NCI-H748 (cell line): ENCODE results near the gene CLEC7A.

Source experiments
- DNase-seq: peaks from one replicate; lab custom pipeline; 2025; ENCODE audit not compliant: unreplicated experiment; lab: John Stamatoyannopoulos, UW

Gene CLEC7A

DNA sequence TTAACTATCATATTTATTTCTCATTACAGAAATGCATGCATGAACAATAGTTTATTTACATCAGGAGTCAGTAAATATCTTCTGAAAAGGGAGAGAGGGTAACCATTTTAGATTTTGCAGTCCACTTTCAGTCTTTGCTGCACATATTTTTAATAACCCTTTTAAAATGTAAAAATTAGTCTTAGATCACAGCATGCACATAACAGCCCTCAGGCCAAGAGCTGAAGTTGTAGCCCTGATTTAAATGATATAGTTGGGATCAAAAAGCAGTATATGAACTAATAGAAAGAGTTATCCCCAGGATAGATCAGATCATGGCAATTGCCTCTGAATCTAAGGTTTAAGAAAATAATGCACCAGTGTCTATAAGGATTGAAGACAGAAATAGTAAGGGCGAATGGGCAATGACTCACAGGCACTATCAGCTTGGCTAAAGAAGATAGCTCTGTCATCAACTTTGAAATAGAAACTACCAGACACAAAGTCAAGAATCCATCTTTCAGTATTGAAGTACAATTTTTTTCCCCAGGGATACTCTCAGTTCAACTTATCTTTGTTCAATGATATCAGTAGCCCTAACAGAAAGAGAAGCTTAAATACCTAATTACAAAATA is 13.1 kb upstream of the CLEC7A start:
- DNase-seq: no peak

DNA sequence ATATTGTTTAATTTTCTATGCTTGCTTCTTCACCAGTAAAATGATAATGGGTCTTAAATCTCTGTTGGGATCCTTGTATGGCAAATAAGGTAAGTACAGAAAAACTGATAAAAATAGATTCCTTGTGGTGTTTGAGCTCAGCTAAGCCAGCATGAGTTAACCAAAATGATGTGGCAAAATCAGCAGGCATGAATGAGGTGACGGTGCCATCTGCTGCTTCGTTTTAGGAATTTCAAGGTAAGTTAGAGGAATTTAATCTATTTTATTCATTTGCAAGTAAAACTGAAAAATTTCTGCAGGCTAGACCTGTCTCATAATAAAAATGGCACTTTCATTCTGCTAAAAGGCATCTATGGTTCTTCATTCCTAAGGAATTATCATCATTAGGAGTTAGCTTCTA is 10.0 kb upstream of the CLEC7A start:
- peak; percentile 40 for DNase-seq

DNA sequence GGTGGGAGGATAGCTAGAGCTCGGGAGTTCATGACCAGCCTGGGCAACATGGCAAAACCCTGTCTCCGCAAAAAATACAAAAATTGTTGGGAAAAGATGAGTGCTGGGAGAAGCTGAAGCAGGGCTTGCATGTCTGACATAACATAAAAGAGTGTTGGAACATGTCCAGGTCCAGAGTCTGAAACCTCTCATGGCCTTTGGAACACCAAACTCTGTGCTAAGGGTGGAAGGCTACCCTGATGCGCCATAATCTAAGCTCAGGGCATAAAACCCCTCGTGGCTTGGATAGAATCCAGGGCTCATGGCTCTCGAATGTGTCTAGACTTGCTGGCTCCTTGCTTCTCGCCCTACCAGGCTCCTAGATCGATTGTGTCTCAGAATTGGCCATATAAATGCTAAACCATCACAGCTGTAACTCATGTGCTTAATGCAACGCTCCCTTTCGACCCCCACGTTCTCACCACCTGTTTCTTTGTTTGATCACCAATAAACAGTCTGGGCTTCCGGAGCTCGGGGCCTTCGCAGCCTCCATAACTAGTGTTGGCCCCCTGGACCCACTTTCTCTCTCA is 6.7 kb upstream of the CLEC7A start:
- DNase-seq: peak; percentile 74

DNA sequence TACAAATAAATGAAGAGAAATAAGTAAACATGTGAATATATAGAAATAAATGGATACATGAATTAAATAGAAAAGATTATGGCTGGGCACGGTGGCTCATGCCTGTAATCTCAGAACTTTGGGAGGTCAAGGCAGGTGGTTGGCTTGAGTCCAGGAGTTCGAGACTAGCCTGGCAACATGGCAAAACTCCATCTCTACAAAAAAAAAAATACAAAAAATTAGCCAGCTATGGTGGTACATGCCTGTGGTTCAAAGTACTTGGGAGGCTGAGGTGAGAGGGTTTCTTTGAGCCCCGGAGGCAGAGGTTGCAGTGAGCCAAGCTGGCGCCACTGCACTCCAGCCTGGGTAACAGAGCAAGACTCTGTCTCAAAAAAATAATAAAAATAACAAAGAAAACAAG is 5.1 kb upstream of the CLEC7A start:
- DNase-seq: no peak

DNA sequence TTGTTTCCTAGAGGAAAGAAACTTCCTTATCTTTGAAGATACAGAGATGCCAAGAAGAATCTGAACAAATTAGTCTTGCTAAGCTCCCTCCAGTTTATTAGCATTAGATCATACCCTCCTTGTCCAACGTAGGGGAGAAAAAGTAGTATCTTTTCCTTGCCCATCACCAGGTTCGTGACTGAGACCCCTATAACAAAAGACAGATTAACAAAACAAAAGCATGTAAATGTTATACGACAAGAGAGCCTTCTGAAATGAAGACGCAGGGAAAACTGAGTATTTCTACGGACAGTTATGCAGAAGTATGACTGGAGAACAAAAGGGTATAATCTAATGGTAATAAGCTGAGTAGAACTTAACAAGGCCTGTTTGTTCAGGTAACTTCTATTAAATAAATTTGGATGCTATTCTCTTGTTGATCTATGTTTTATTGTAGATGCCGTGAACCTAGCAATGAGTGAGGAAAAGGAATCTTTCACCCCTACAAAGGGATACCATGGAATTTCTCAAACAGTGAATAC is 2.9 kb upstream of the CLEC7A start:
- no peak for DNase-seq

DNA sequence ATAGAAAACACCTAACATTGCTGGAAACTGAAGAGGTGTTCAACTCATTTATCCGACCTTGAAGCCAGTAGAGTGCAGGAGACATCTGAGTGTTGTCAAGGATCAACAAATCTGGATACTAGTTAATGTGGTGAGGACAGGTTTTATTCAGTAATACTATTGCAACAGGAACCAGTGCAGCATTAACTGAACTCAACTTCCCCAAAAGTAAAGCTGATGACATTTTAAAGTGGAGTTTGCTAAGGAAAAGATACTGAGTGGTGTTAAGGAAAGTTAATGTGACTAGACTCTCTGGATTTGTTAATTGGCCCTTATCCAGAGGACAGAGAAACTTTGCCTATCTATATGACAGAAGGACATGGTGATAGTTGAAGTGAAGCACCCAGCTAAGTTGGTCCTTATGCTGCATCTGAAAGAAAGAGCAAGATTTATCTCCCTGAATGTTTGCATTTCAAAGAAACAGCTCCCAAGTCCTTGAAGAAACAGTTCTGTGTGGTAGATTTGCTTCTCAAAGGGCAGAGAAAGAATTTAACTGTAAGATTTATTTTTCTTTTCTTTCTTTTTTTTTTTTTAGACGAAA is 1.2 kb upstream of the CLEC7A start:
- DNase-seq: no peak

DNA sequence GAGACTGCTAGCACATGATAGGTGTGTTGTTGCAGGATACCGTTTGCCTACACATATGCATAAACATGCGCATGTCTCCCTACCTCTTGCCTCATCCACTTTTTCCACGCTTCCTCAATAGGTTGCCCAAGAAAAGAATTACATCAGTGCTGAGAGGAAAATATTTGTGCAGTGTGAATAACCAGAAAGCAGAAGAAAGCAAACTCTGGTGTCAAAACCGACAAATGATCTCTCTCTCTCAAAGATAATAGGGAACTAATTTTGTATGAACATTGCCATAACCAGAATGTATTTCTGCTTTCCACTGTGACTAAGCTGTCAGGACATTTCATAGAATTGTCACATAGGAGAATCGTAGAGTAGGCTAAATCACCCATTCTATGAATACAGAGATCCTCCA is 1.3 kb downstream of the CLEC7A start:
- no peak for DNase-seq

DNA sequence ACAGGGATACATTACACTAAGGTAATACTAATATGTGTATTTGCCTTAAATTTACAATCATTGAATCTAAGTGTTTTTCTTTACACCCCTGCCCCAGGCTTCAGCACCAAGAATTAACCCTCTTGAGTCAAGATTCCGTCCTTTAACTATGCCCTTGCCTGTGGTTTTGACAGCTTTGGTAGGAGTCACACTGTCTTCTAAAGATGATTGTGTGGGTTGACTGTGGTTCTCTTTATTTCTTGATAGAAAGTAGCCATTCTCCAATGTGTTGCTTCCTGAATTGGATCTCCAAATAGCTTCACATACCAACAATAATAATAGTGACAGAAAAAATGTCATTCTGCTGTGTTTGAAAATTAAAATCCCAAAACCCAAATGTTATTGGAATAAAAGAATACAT is 3.6 kb downstream of the CLEC7A start:
- no peak for DNase-seq

DNA sequence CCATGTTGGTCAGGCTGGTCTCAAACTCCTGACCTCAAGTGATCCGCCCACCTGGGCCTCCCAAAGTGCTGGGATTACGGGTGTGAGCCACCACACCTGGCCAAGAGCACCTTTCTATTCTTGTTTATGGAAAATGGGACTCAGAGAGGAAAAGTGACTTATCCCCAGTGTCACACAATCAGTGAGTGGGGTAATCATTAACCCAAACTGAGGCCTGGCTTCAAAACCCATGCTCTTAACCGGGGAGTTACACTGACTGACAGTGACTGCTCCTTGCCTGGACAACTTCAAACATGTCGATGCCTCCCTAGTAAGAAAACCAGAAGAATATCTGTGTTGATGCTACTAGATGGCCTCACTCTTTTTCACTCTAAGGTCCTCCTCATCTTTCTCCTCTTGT is 7.3 kb downstream of the CLEC7A start:
- no peak for DNase-seq

DNA sequence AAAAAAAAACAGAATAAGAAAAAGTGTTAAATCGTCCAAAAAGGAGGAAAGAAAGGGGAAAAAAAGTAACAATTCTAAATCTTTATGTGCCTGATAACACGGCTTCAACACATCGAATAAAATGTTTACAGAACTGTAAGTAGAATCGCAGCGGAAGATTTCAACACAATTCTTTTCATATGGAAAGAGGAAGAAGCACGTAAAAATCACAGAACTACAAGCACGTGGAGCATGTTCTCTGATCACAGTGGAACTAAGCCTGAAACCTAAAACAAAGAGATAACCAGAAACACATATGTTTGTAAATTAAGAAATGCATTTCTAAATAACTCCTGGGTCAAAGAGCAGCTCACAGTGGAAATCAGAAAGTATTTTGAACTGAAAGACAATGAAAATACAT is 8.7 kb downstream of the CLEC7A start:
- DNase-seq: no peak

DNA sequence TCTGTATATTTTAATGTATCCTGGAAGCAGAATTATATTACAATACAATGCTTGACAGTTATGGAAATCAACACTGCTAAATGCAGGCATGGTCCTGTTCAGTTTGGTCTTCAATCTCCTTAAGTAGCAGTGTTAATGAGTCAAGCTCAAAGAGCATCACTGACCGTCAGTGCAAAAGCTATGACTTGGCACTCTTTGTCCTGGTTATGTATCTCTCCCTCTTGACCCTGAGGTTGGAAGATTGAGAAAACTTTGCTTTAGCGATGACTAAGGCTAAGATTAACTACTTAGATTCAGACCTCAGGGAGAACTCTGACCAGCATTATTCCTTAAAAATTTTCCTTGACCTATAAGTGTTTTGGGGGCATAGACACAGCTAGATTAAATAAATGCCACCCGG is 10.9 kb downstream of the CLEC7A start:
- no peak for DNase-seq

DNA sequence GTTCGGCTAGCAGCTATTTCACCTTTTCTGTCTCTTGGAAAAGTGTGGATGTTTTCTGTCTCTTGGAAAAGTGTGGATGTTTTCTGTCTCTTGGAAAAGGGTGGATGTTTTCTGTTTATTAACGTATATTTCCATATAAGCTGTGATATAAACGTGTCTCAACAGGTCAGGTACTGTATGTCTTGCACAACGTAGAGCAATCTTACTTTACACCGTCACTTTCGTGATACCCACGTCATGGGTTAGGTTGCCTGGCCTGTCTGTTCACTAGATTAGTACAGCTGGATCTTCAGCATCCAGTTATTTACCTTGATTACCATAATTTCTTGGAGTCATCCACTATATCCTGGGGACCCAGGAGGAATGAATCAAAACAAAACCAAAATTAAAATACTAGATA is 14.1 kb downstream of the CLEC7A start:
- no peak for DNase-seq

DNA sequence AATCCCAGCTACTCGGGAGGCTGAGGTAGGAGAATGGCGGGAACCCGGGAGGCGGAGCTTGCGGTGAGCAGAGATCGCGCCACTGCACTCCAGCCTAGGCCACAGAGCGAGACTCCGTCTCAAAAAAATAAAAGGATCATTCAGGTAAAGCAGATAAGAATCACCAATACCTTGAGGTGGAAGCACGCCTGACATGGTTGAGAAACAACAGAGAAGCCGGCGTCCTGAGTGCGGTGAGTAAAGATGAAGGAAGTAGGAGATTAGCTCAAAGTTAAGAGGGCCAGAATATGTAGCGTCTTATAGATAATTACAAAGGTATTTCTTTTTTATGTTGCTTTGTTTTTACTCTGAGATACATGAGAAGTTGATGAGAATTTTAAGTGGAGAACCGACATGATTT is 14.7 kb downstream of the CLEC7A start:
- no peak for DNase-seq

DNA sequence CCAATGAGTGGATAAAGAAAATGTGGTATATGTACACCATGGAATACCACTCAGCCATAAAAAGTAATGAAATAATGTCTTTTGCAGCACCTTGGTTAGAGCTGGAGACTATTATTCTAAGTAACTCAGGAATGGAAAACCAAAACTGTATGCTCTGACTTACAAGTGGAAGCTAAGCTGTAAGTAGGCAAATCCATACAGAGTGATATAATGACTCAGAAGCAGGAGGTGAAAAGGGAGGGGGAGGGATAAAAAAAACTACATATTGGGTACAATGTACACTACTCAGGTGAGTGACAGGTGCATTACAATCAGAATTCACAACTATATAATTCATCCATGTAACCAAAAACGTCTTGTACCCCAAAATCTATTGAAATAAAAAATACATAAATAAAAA is 16.1 kb downstream of the CLEC7A start:
- DNase-seq: no peak

DNA sequence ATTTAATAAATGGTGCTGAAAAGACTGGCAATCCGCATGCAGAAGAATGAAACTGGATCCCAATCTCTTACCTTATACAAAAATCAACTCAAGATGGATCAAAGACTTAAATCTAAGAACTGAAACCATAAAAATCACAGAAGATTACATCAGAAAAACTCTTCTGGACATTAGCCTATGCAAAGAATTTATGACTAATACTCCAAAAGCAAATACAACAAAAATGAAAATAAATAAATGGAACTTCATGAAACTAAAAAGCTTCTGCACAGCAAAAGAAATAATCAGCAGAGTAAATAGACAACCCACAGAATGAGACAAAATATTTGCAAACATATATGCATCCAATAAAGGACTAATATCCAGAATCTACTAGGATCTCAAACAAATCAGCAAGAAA is 16.9 kb downstream of the CLEC7A start:
- DNase-seq: no peak

DNA sequence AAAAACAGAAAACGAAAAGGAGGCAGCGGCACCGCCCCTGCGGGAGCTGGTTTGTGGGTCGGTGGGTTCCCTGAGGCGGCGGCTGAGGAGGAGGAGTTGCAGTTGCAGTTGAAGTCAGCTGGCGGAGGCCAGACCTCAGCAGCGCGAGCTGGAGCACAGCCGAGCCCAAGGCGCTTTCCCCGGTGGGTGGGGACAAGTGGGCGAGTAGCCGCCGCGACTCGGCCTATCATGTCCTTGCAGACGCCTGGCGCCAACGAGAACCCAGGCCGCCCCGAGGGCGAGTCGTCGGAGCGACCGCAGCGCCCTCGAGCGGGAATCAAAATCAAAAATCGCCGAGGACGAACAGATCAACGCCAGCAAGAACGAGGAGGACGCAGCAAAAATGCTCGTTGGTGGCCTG is 18.5 kb downstream of the CLEC7A start:
- DNase-seq: no peak

DNA sequence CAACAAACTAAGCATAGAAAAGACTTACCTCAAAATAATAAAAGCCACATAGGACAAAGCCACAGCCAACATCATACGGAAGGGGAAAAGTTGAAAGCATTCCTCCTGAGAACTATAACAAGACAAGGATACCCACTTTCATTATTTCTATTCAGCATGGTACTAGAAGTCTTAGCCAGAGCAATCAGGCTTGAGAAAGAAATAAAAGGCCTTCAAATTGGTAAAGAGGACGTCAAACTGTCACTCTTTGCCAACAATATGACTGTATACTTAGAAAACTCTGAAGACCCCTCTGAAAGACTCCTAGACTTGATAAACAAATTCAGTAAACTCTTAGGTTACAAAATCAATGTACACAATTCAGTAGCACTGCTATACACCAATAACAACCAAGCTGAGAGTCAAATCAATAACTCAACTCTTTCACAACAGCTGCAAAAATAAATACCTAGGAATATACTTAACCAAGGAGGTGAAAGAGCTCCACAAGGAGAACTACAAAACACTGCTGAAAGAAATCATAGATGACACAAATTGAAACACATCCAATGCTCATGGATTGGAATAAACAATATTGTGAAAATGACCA is 19.6 kb downstream of the CLEC7A start:
- DNase-seq: no peak

DNA sequence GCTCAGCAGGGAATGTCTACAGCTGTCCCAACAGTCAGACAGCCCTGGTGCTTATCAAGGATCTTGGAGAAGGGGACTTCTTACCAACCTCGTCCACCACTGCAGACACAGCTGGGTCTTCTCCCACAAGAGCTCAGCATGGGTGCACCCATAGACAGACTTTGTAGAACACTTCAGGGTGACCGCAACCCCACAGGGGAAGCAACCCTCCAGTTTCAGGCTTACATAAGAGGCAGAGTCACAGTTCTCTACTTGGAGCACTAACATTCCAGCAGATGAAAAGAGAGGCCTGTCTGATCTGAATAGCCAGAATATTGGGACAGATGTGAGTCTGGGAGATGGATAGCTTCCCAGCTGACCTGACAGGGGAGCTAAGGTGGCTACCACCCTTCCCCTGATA is 27.7 kb downstream of the CLEC7A start:
- no peak for DNase-seq

DNA sequence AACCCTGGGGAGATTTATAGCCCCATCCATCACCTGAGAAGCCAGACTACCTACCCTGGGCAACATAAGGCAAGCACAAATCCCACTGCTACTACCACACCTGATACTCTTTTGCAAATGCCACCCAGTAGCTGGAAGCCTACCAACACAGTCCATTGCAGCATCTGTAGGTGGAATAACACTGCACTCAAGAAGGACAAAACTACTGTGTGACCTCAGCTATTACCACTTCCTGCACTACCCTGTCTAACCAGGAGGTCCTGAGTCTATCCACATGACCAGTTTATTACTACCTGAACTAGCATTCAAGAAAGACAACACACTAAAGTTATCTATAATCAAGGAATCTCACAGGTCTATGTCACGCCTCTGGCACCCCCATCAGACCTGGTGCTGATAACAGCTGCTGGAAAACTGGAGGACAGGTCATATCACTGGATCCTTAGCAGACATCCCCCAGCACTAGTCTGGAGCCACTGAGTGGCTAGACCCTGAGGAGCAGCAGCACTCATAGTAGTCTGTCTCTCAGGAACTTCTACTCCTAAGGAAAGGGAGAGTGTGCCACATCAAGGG is 28.3 kb downstream of the CLEC7A start:
- no peak for DNase-seq

DNA sequence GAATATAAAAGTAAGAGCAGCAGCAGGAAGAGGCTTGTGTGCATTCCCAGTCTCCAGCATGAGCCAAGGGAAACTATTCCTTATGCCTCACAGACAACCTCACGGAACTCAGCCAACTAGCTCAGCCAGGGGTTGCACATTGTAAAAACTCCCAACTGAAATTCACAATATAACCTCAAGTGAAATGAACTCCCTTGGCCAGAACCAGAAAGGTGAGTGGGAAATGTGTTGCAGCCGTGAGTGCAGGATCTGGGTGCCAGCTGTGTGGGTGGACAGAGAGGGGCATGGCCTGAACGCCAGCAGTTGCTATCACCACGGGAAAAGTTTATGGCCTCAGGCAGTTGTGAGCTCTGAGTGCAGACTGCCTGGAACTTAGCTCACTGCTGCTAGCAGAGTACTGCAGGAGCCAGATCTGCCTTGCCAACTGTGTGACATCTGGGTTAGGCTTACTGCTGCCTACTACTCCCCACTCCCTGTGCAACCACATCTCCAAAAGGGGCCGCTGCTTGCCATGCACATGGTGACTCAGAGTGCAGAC is 28.9 kb downstream of the CLEC7A start:
- DNase-seq: no peak

DNA sequence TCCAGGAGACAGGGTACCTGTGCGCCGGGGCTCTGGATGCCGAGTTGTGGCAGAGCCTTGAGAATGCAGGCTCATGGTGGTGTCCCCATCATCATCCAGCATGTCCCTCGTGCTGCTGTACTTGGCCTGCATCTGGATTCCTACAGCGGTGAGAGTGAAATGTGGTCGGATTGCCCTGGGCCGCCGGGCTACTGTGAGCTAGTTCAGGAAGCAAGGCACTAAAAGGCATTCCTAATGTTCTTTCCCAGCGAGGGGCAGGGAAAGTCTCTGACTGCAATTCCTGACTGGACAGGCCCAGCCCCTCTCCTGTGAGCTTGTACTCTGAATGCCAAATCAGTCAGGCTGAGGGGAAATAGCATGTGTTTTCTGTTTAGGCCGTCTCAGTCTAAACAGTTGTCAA is 31.2 kb downstream of the CLEC7A start, which contains the start of gene CLEC1A:
Gene CLEC1A (minus strand): TSS at position 195 of the 400 bp plus-strand sequence. CDS start 63 bp downstream, at position 132.
- DNase-seq: no peak

DNA sequence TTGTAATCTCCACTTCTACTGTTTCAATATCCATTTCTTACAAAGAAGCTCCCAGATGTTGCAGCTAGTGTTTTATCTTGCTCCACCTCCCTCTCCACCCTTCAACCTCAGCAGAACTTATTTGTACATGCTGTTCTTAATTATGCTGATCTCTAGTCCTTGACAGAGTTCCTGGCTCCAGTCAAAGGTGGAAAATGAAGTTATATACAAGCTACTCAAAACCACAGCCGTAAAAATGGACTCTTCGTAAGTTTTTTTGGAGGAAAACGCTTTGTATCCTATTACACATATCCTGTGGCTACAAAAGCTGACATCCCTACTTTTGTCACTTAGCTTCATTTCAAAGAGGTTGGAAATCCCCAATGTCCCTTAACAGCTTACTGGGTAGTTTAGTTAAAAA is 32.5 kb downstream of the CLEC7A start:
- DNase-seq: no peak
